Tibial nerve (tissue), 4 donors: ENCODE data around the gene LRRC40.

Experiments
- EP300 ChIP-seq, 2 donors: sonication (generic); formaldehyde crosslinking; IDR thresholded peaks; one replicate each; pipeline ENCODE4 v1.6.1; 2017; ENCODE audit warnings: antibody characterized with exemption in 2 of 2, mild to moderate bottlenecking in 1 of 2
- POLR2A ChIP-seq, 2 donors: fragments of 450-650 bp; IDR thresholded peaks; one replicate each; pipeline ENCODE4 v1.6.1; 2017; ENCODE audit warnings: antibody characterized with exemption in 2 of 2, mild to moderate bottlenecking in 2 of 2, moderate library complexity in 2 of 2
- TF ChIP-seq, protein P1 (sequence below), 5 experiments: fragments of 200-600 bp in 3 of 5; fragments of 450-650 bp in 2 of 5; sonication (generic) in 3 of 5; IDR thresholded peaks; one replicate each; pipeline ENCODE4 v1.5.1; 2016 to 2019; ENCODE audit warnings: antibody characterized with exemption in 5 of 5, mild to moderate bottlenecking in 3 of 5, moderate library complexity in 2 of 5

DNA sequence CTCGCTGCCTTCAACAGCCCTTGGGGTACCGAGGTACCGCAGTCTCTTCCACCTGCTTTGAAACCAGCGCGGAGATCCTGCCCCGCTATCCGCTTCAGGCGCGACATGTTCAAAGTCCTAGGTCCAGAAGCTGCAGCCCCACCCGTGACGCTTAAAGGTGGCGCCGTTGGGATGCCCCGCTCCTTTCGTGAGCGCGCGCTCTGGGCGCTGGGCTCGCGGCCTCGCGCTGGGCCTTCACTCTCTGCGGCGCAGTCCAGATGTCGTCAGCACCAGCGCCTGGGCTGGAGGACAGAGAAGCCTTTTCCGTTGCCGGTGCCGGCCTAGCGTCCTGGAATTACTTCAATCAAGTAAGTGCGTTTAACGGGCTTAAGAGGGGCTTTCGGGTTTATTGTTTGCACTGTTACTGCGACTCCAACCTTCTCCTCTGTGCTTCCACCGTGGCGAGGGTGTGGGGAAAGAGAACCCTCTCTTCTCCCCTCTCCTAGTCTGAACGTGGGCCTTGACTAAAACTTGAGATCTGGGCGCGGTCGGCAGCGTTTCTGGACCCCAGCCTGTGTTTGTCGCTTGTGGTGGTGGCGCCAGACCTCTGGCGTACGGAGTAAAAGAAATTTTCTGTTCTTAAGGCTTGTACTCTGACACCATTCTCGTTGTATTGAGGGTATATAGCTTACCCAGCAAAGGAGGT, at the start of gene LRRC40:
- TF ChIP-seq POLR2A (IDR thresholded peaks at IDR 0.05) = peak in 1 of 2 donors; percentile 74
- TF ChIP-seq, protein P1, sequence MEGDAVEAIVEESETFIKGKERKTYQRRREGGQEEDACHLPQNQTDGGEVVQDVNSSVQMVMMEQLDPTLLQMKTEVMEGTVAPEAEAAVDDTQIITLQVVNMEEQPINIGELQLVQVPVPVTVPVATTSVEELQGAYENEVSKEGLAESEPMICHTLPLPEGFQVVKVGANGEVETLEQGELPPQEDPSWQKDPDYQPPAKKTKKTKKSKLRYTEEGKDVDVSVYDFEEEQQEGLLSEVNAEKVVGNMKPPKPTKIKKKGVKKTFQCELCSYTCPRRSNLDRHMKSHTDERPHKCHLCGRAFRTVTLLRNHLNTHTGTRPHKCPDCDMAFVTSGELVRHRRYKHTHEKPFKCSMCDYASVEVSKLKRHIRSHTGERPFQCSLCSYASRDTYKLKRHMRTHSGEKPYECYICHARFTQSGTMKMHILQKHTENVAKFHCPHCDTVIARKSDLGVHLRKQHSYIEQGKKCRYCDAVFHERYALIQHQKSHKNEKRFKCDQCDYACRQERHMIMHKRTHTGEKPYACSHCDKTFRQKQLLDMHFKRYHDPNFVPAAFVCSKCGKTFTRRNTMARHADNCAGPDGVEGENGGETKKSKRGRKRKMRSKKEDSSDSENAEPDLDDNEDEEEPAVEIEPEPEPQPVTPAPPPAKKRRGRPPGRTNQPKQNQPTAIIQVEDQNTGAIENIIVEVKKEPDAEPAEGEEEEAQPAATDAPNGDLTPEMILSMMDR (IDR thresholded peaks at IDR 0.05) = peak in 2 of 5 experiments; percentile 15 to 38
- TF ChIP-seq EP300 (IDR thresholded peaks at IDR 0.05) = peak; percentile 63 to 97
